ENCODE data around the gene SYNE3.

SYNE3 gene

DNA sequence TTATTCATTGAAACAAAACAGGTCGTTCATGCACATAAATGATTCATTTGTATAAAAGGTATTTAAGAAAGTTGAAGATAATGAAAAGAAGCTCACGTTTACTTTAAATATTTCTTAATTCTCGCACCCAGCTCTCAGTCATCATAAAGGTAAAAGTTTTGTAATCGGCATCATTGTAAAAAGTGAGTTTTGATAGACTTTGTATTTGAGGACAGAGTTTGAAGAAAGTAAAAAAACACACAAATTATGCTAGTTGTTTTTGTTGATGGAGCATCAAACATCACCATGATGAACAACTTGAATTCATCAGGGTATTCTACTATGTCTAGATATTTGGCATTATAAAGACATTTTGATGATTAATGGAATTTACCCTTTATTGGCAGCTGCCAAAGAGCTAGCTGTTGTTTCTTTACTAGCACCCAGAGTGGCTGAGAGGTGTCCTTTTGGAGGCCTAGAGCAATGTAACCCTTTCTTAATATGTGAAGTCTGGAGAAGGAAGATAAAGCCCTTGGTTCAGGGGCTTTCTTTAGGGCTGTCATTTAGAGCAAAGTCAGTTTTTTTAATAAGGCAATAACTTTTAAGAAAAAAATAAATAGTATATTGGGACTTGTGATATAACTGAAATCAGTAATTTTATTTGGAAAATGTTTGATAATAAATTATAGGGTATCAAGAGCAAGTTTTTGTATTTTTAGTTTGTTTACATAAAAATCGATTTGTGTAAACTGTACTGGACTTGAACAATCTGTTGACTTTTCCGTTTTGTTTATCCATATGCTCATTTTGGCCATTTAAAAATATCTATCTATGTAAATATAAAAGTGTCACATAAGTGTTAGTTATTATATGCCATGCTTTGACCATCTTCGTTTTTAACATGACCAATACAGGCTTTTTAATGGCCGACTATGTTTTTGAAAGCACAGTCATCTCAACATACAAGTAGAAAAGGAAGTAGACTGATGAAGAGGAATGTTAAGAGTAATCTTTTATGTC is 25.8 kb upstream of the SYNE3 start:
- DNase-seq (ENCODE audit: low spot score): no peak
- no peak for TF ChIP-seq CTCF (IDR thresholded peaks at IDR 0.05; ENCODE audit: extremely low read depth, insufficient read depth, missing control alignments)
- in situ Hi-C loops (cut with MboI; ENCODE audit: low pct_unique_long_range_greater_than_20kb, low sequenced_read_pairs, unreplicated experiment): no loop called here

GRCh38 chr14:95541346-95541745 is 24.9 kb upstream of the SYNE3 start:
- in situ Hi-C loops (cut with MboI; ENCODE audit: low pct_unique_long_range_greater_than_20kb, low sequenced_read_pairs, unreplicated experiment): no loop called here
- TF ChIP-seq CTCF (IDR thresholded peaks at IDR 0.05; ENCODE audit: extremely low read depth, insufficient read depth, missing control alignments): no peak
- DNase-seq (ENCODE audit: low spot score): no peak

- TF ChIP-seq CTCF (IDR thresholded peaks at IDR 0.05; ENCODE audit: extremely low read depth, insufficient read depth, missing control alignments): no peak
- in situ Hi-C loops (cut with MboI; ENCODE audit: low pct_unique_long_range_greater_than_20kb, low sequenced_read_pairs, unreplicated experiment): no loop called here
- DNase-seq (ENCODE audit: low spot score): no peak
Observed at GRCh38 chr14:95540236-95540855, 23.9 kb upstream of the SYNE3 start.

GRCh38 chr14:95538801-95539509 is 22.5 kb upstream of the SYNE3 start:
- in situ Hi-C loops (cut with MboI; ENCODE audit: low pct_unique_long_range_greater_than_20kb, low sequenced_read_pairs, unreplicated experiment): no loop called here
- no peak for DNase-seq (ENCODE audit: low spot score)
- TF ChIP-seq CTCF (IDR thresholded peaks at IDR 0.05; ENCODE audit: extremely low read depth, insufficient read depth, missing control alignments): no peak

DNA sequence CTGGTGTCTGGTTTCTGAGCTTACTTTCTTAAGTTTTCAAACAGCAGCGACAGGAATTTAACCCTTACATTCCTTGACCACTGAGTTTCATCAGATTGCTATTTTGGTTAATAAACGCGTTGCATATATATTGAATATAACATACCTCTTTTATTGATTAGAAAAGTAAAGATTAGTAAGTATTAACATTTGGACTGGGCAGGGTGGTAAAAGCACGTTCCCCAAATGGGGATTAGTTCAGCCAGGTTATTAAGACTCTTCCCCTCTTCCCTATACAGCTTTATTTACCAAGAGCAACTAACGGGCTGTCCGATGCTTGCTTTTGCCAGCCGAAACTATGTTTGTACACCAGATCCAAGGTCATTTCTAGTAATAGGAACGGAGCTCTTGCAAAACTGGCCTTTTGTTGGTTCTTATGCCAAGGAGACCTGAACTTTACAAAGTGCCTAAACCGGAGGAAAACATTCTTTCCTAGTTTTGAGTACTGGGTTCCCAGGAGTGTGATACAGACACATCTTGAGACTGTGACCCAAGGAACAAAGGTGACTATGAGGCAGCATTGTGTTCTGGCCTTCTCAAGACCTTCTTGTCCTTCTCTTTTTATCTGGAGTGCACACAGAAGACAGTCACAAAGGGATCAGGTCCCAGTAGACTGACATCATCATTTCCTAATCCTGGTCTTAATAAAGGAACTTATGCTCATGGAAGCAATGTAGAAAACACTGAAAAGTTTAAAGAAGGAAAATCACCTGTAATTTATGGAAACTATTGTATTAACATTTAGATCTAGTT is 21.0 kb upstream of the SYNE3 start:
- no peak for TF ChIP-seq CTCF (IDR thresholded peaks at IDR 0.05; ENCODE audit: extremely low read depth, insufficient read depth, missing control alignments)
- in situ Hi-C loops (cut with MboI; ENCODE audit: low pct_unique_long_range_greater_than_20kb, low sequenced_read_pairs, unreplicated experiment): no loop called here
- no peak for DNase-seq (ENCODE audit: low spot score)

DNA sequence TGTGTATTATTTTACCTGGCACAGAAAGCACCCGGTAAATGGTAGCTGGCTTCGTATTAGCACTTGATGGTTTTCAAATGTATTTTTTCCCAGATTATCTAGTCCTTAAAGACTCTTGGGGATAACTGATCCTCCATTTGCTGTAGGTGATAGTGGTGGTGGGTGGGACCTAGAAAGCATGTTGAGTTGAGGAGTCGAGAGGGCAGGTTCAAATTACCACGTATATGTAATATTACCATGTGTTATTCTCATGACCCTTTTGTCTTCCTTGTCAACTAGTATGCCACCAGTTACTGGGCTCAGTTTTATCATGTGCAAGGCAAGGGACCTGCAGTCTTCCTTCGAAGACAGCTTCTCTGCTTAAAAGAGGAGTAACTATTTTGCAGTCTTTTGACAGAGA is 20.2 kb upstream of the SYNE3 start:
- DNase-seq (ENCODE audit: low spot score): no peak
- in situ Hi-C loops (cut with MboI; ENCODE audit: low pct_unique_long_range_greater_than_20kb, low sequenced_read_pairs, unreplicated experiment): no loop called here
- no peak for TF ChIP-seq CTCF (IDR thresholded peaks at IDR 0.05; ENCODE audit: extremely low read depth, insufficient read depth, missing control alignments)
